22Rv1 (cell line): ENCODE data around the gene SEC14L5.

ENCODE experiments used
- CTCF ChIP-seq: fragments of 450-650 bp; IDR thresholded peaks from 2 replicates; pipeline ENCODE4 v1.5.1; 2017; ENCODE audit warnings: mild to moderate bottlenecking
- ZFX ChIP-seq: fragments of 450-650 bp; IDR thresholded peaks from 2 replicates; pipeline ENCODE4 v1.6.1; 2017; ENCODE audit warnings: antibody characterized with exemption, borderline replicate concordance

GRCh38 chr16:5018793-5019192, 60.7 kb downstream of the SEC14L5 start:
- TF ChIP-seq CTCF (no peak), ZFX (no peak)
